Measurements from ENCODE around the gene GSPT1. TPM values are rescaled to one million over a fixed set of nuclear protein-coding genes. Genes with fewer than 3 reads are reported as not detected.

Gene GSPT1
- total RNA-seq, 1 donor from 2014 or later: 68.9 TPM

Small RNAs within 50 kb of the gene (small RNA-seq; reads per million reads assigned to genes)
- gene AC007216.5 (ENCODE audit: low replicate concordance) (not detected), gene COX6CP1 (ENCODE audit: low replicate concordance) (not detected)

Other genes starting within 250 kb of the GSPT1 start
- gene SNN, start 247.5 kb downstream of the GSPT1 start, total RNA-seq: 27.9 TPM
- 33.6 TPM for gene TXNDC11, start 173.1 kb downstream of the GSPT1 start, total RNA-seq
- 71.3 TPM for gene ZC3H7A, start 118.7 kb downstream of the GSPT1 start, total RNA-seq
- gene RSL1D1, start 64.4 kb downstream of the GSPT1 start, total RNA-seq: 202 TPM
- gene NPIPB2, start 26.1 kb upstream of the GSPT1 start, total RNA-seq: 7.0 TPM
- 0.51 TPM for gene TNFRSF17, start 49.3 kb upstream of the GSPT1 start, total RNA-seq
- 11.1 TPM for gene SNX29, start 60.8 kb upstream of the GSPT1 start, total RNA-seq

All from tongue (tissue), 2 donors.